Hepatocyte (in vitro differentiated cells): ENCODE measurements around the gene MID1. TPM values are rescaled to one million over a fixed set of nuclear protein-coding genes. Genes with fewer than 3 reads are reported as not detected.

Experiments used
- DNase-seq: peaks from one replicate; pipeline ENCODE4 v3.0.0-alpha.2; 2016; ENCODE audit warnings: low spot score
- H2AFZ ChIP-seq: fragments of 200-600 bp; sonication (generic); 2 replicates; pipeline ENCODE4 v1.6.0; 2016; ENCODE audit warnings: antibody characterized with exemption, mild to moderate bottlenecking
- H3K27ac ChIP-seq: fragments of 200-600 bp; sonication (generic); 2 replicates; pipeline ENCODE4 v1.5.1; 2016; ENCODE audit warnings: mild to moderate bottlenecking
- H3K27me3 ChIP-seq: fragments of 200-600 bp; sonication (generic); 2 replicates; pipeline ENCODE4 v1.6.1; 2016
- H3K36me3 ChIP-seq: fragments of 200-600 bp; sonication (generic); replicated peaks from 2 replicates; pipeline ENCODE4 v1.5.1; 2016; ENCODE audit warnings: low read depth; ENCODE audit not compliant: insufficient read depth
- H3K4me1 ChIP-seq: fragments of 200-600 bp; sonication (generic); 2 replicates; pipeline ENCODE4 v1.5.1; 2016; ENCODE audit warnings: mild to moderate bottlenecking, moderate library complexity; ENCODE audit not compliant: insufficient read depth
- H3K4me2 ChIP-seq: fragments of 200-600 bp; sonication (generic); 2 replicates; pipeline ENCODE4 v1.6.0; 2016
- H3K4me3 ChIP-seq: fragments of 200-600 bp; sonication (generic); 2 replicates; pipeline ENCODE4 v1.5.1; 2016; ENCODE audit warnings: mild to moderate bottlenecking
- H3K79me2 ChIP-seq: fragments of 200-600 bp; sonication (generic); 2 replicates; pipeline ENCODE4 v1.6.0; 2017; ENCODE audit warnings: mild to moderate bottlenecking
- H3K9me2 ChIP-seq: fragments of 200-600 bp; sonication (generic); replicated peaks from 2 replicates; pipeline ENCODE4 v1.6.0; 2017; ENCODE audit warnings: mild to moderate bottlenecking; ENCODE audit not compliant: insufficient read depth
- H3K9me3 ChIP-seq: fragments of 200-600 bp; sonication (generic); 2 replicates; pipeline ENCODE4 v1.5.1; 2016; ENCODE audit warnings: low read depth, mild to moderate bottlenecking
- H4K20me1 ChIP-seq: fragments of 200-600 bp; sonication (generic); 2 replicates; pipeline ENCODE4 v1.6.0; 2016; ENCODE audit warnings: mild to moderate bottlenecking; ENCODE audit not compliant: insufficient read depth, poor library complexity, severe bottlenecking
- CTCF ChIP-seq: fragments of 200-600 bp; sonication (generic); IDR thresholded peaks from 2 replicates; pipeline ENCODE4 v1.5.1; 2016; ENCODE audit warnings: antibody characterized with exemption, mild to moderate bottlenecking; ENCODE audit not compliant: poor library complexity
- EZH2 ChIP-seq: fragments of 200-600 bp; sonication (generic); IDR thresholded peaks from 2 replicates; pipeline ENCODE4 v1.6.1; 2016; ENCODE audit warnings: antibody characterized with exemption, mild to moderate bottlenecking, borderline replicate concordance
- EZH2phosphoT487 ChIP-seq: fragments of 200-600 bp; sonication (generic); IDR thresholded peaks from one replicate; pipeline ENCODE4 v1.6.1; 2018; ENCODE audit warnings: antibody characterized with exemption, mild to moderate bottlenecking, low read depth, moderate library complexity; ENCODE audit not compliant: unreplicated experiment, severe bottlenecking
- WGBS: methylation state at CpG from one replicate; pipeline ENCODE4 v1.1.6; 2016; ENCODE audit warnings: low lambda C conversion rate; ENCODE audit errors: missing lambda C conversion rate; 5-methylcytosine and 5-hydroxymethylcytosine counted together
- polyA plus RNA-seq: library from polyadenylated mRNA; unstranded; fragments of >200 nt; fragmentation: Nextera tagmentation; extraction: Ambion mirVana; gene quantifications from 2 replicates; pipeline ENCODE4 v1.2.1, GENCODE V29; 2016
- total RNA-seq: library from RNA; depleted of rRNA; stranded (reverse); fragments of >200 nt; gene quantifications from 2 replicates; pipeline ENCODE4 v1.2.3, GENCODE V29; 2014

Gene MID1
- total and polyA plus RNA-seq, 2 experiments from 2014 or later, result 21.1 to 21.3 TPM

GRCh38 chrX:10555846-10556245 lies 64.5 kb downstream of the MID1 start:
- H3K9me2 ChIP-seq, result no peaks in the 10 kb centered on the region
- no peaks in the 10 kb centered on the region for H3K27me3 ChIP-seq
- no peaks in the 10 kb centered on the region for H3K9me3 ChIP-seq
- no peaks in the 10 kb centered on the region for H4K20me1 ChIP-seq
- H2AFZ ChIP-seq, result no peak overlapping the region
- no peak overlapping the region for H3K4me3 ChIP-seq
- no peak overlapping the region for H3K27ac ChIP-seq
- no peak for DNase-seq
- no peaks in the 10 kb centered on the region for H3K4me1 ChIP-seq
- H3K79me2 ChIP-seq, result peaks cover 32% of the 10 kb centered on the region
- no peak for TF ChIP-seq CTCF
- TF ChIP-seq EZH2, result no peak
- no peak for TF ChIP-seq EZH2phosphoT487
- WGBS, result 80% methylated on average over 4 of the region's 4 CpGs
- no peak overlapping the region for H3K4me2 ChIP-seq
- no peaks in the 10 kb centered on the region for H3K36me3 ChIP-seq

DNA sequence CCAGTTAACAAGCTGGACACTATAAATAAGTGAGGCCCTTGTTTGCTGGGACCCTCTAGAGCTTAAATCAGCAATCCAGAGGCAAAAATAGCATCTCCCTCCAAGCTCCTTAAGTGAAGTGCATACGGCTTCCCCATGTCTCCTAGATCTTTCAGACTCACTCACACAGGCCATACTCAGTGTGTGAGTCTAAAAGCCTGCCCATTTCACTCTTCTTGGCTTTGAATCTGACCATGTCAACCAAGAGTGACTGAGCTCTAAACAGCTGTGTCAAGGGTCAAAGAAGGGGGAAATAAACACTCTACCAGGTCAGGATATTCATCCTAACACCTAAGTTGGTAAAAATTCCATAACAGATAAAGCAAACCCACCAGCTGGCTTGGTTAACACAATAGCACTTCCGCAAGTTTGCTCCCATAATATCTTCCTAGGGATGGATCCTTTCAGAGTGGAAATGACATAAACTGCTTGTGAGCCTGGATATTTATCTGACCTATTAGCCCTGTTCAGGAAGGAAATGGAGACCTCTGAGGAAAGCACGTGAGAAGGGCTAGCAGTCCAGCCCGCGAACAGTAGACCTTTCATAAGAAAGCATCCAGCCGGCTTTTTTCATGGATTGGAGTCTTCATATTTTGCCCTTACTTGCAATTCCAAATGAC lies 65.6 kb downstream of the MID1 start:
- Histone ChIP-seq H3K9me3 (no peaks in the 10 kb centered on the region), H3K27ac (no peak overlapping the region), H3K27me3 (no peaks in the 10 kb centered on the region), H3K36me3 (no peaks in the 10 kb centered on the region), H4K20me1 (no peaks in the 10 kb centered on the region), H2AFZ (no peak overlapping the region), H3K9me2 (no peaks in the 10 kb centered on the region), H3K4me3 (no peak overlapping the region), H3K79me2 (peaks cover 23% of the 10 kb centered on the region), H3K4me1 (no peaks in the 10 kb centered on the region), H3K4me2 (no peak overlapping the region)
- WGBS, result 75% methylated on average over 6 of the region's 6 CpGs
- no peak for DNase-seq
- no peak for TF ChIP-seq EZH2
- TF ChIP-seq CTCF, result no peak
- no peak for TF ChIP-seq EZH2phosphoT487

DNA sequence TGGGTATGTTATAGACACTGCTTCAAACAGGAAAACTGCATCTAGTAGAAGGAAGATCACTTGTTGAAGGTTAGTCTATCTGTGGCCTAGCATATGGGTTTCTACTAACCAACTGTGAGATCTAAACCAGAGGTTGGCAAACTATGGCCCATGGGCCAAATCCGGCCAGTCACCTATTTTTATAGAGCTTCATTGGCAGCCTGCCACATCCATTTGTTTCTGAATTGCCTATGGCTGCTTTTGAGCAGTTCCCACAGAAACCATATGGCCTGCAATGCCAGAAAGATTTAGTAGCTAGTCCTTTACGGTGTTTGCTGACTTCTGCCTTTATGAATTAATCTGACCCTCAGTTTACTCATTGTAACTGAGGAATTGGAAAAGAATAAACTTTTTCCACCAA lies 71.1 kb downstream of the MID1 start:
- DNase-seq, result no peak
- TF ChIP-seq CTCF, result no peak
- TF ChIP-seq EZH2phosphoT487, result no peak
- TF ChIP-seq EZH2, result no peak
- no peak overlapping the region for H3K27ac ChIP-seq
- H3K4me3 ChIP-seq, result no peak overlapping the region
- WGBS, result 44% methylated on average over 2 of the region's 2 CpGs
- no peaks in the 10 kb centered on the region for H3K36me3 ChIP-seq
- H3K9me2 ChIP-seq, result no peaks in the 10 kb centered on the region
- H3K4me1 ChIP-seq, result no peaks in the 10 kb centered on the region
- no peak overlapping the region for H2AFZ ChIP-seq
- no peak overlapping the region for H3K4me2 ChIP-seq
- H3K27me3 ChIP-seq, result no peaks in the 10 kb centered on the region
- H4K20me1 ChIP-seq, result no peaks in the 10 kb centered on the region
- no peaks in the 10 kb centered on the region for H3K9me3 ChIP-seq
- H3K79me2 ChIP-seq, result no peaks in the 10 kb centered on the region
